ENCODE results near the gene ARID3B. TPM values are rescaled to one million over a fixed set of nuclear protein-coding genes. Genes with fewer than 3 reads are reported as not detected.

Gene ARID3B
- total RNA-seq, 1 donor from 2014 or later = 15.2 TPM

DNA sequence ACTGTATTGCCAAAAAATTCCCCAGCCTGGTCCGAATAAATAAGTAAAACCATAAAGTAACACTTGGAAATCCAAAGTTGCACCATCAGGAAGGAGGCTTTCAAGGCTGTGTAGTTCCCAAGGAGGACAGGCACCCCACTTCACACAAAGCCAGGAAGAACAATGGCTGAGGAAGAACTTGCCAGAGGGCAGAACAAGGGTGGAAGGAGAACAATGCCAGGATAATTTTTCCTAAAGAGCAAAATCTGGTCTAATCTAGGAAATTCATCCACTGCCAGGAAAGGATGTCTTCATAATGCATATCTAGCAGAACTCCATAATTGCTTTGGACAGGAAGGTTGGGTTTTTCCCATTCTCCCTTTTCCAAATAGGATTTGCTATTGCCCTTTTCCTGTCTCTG is 15.7 kb upstream of the ARID3B start:
- no peaks in the 10 kb centered on the region for H3K4me1 ChIP-seq
- intact Hi-C loops (cut with DNase I) = no loop called here
- no peaks in the 10 kb centered on the region for H3K27me3 ChIP-seq
- H3K27ac ChIP-seq = no peak overlapping the region
- DNase-seq (ENCODE audit: extremely low spot score in 2 of 2) = no peak
- no peak overlapping the region for H3K4me3 ChIP-seq
- TF ChIP-seq POLR2A (IDR thresholded peaks at IDR 0.05) = no peak
- TF ChIP-seq, protein P1, sequence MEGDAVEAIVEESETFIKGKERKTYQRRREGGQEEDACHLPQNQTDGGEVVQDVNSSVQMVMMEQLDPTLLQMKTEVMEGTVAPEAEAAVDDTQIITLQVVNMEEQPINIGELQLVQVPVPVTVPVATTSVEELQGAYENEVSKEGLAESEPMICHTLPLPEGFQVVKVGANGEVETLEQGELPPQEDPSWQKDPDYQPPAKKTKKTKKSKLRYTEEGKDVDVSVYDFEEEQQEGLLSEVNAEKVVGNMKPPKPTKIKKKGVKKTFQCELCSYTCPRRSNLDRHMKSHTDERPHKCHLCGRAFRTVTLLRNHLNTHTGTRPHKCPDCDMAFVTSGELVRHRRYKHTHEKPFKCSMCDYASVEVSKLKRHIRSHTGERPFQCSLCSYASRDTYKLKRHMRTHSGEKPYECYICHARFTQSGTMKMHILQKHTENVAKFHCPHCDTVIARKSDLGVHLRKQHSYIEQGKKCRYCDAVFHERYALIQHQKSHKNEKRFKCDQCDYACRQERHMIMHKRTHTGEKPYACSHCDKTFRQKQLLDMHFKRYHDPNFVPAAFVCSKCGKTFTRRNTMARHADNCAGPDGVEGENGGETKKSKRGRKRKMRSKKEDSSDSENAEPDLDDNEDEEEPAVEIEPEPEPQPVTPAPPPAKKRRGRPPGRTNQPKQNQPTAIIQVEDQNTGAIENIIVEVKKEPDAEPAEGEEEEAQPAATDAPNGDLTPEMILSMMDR (IDR thresholded peaks at IDR 0.05) = no peak
- TF ChIP-seq POLR2AphosphoS5 (IDR thresholded peaks at IDR 0.05; ENCODE audit: insufficient read depth in 1 of 2, low read depth in 1 of 2) = no peak
- no peaks in the 10 kb centered on the region for H3K36me3 ChIP-seq
- no peaks in the 10 kb centered on the region for H3K9me3 ChIP-seq

DNA sequence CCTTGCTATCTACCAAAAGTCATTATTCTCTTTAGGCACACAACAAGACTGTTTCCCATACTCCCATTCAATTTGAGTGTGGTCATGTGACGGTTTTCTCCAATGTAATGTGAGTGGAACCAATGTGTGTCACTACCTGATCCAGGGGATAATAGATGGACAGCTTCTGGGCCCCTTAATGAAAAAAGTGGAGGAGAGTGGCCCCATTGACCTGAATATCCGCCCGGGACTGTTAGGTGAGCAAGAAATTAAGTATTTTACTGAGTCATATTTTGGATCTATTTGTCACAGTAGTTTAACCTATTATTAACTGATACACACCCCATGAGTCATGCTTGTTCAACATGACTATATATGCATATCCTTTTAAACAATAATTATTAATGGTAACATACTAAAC is 15.1 kb upstream of the ARID3B start:
- Histone ChIP-seq H3K4me3 (no peak overlapping the region), H3K4me1 (no peaks in the 10 kb centered on the region), H3K27me3 (no peaks in the 10 kb centered on the region), H3K9me3 (no peaks in the 10 kb centered on the region), H3K27ac (no peak overlapping the region), H3K36me3 (no peaks in the 10 kb centered on the region)
- no peak for DNase-seq (ENCODE audit: extremely low spot score in 2 of 2)
- intact Hi-C loops (cut with DNase I) = no loop called here
- TF ChIP-seq POLR2A (IDR thresholded peaks at IDR 0.05) (no peak), POLR2AphosphoS5 (IDR thresholded peaks at IDR 0.05; ENCODE audit: insufficient read depth in 1 of 2, low read depth in 1 of 2) (peak in 1 of 2 donors; percentile 28)

DNA sequence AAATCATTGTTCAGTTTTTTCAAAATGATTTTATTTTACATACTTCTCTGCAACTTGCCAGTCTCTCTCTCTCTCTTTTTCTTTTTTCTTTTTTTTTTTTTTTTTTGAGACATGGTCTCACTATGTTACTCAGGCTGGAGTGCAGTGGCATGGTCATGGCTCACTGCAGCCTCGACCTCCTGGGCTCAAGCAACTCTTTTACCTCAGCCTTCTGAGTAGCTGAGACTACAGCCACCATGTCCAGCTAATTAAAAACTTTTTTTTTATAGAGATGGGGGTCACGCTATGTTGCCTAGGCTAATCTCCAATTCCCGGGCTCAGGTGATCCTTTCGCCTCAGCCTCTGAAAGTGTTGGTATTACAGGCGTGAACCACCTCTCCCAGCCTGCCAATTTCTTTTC is 12.1 kb upstream of the ARID3B start:
- intact Hi-C loops (cut with DNase I) = no loop called here
- TF ChIP-seq POLR2AphosphoS5 (IDR thresholded peaks at IDR 0.05; ENCODE audit: insufficient read depth in 1 of 2, low read depth in 1 of 2) = no peak

DNA sequence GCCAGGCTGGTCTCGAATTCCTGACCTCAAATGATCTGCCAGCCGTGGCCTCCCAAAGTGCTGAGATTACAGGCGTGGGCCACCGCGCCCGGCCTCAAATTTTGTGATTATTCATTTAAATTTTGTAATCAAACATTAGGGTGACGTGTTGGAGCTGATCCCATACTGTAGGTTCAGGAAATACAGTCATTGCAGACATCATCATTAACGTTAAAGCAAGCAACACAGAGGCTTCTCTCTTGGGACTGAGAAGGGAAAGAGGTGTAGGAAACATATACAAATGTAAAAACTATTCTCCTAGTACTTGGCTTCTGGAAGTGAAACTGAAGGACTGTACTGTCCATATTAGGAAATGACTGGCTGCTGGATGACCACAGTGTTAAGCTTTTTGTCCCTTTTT is 11.1 kb upstream of the ARID3B start:
- TF ChIP-seq, protein P1 (IDR thresholded peaks at IDR 0.05) = no peak
- TF ChIP-seq POLR2AphosphoS5 (IDR thresholded peaks at IDR 0.05; ENCODE audit: insufficient read depth in 1 of 2, low read depth in 1 of 2) (no peak), POLR2A (IDR thresholded peaks at IDR 0.05) (no peak)

More for the DNA sequence above, 12.1 kb upstream of the ARID3B start:
- Histone ChIP-seq H3K4me1 (no peaks in the 10 kb centered on the region), H3K9me3 (no peaks in the 10 kb centered on the region), H3K4me3 (no peak overlapping the region), H3K27me3 (no peaks in the 10 kb centered on the region), H3K36me3 (no peaks in the 10 kb centered on the region), H3K27ac (no peak overlapping the region)
- DNase-seq (ENCODE audit: extremely low spot score in 2 of 2) = no peak

DNA sequence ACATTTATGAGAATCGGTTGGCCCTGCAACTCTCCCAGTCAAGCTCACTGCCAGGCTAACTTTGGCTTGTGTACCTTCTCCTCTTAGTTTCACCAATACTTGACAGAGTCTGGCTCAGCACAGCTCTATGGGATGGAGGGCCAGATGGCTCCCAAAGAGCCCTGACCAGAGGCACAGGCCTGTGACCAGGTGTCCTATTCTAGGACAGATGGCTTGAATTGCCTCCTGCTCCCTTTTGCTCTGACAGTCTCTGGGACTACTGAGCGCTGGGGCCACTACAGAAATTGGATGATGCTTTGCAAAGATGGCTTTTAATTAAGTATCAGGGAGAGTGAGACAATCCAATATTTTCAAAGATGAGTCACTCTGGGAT is 10.3 kb upstream of the ARID3B start:
- Histone ChIP-seq H3K36me3 (no peaks in the 10 kb centered on the region), H3K4me1 (no peaks in the 10 kb centered on the region), H3K27ac (no peak overlapping the region), H3K9me3 (no peaks in the 10 kb centered on the region), H3K4me3 (no peak overlapping the region), H3K27me3 (no peaks in the 10 kb centered on the region)
- TF ChIP-seq, protein P1 (IDR thresholded peaks at IDR 0.05) = no peak
- TF ChIP-seq POLR2AphosphoS5 (IDR thresholded peaks at IDR 0.05; ENCODE audit: insufficient read depth in 1 of 2, low read depth in 1 of 2) (no peak), POLR2A (IDR thresholded peaks at IDR 0.05) (no peak)
- intact Hi-C loops (cut with DNase I) = no loop called here
- no peak for DNase-seq (ENCODE audit: extremely low spot score in 2 of 2)

More for the DNA sequence above, 11.1 kb upstream of the ARID3B start:
- DNase-seq (ENCODE audit: extremely low spot score in 2 of 2) = no peak
- Histone ChIP-seq H3K27ac (no peak overlapping the region), H3K9me3 (no peaks in the 10 kb centered on the region), H3K4me3 (no peak overlapping the region), H3K36me3 (no peaks in the 10 kb centered on the region), H3K27me3 (no peaks in the 10 kb centered on the region), H3K4me1 (no peaks in the 10 kb centered on the region)
- intact Hi-C loops (cut with DNase I) = no loop called here

DNA sequence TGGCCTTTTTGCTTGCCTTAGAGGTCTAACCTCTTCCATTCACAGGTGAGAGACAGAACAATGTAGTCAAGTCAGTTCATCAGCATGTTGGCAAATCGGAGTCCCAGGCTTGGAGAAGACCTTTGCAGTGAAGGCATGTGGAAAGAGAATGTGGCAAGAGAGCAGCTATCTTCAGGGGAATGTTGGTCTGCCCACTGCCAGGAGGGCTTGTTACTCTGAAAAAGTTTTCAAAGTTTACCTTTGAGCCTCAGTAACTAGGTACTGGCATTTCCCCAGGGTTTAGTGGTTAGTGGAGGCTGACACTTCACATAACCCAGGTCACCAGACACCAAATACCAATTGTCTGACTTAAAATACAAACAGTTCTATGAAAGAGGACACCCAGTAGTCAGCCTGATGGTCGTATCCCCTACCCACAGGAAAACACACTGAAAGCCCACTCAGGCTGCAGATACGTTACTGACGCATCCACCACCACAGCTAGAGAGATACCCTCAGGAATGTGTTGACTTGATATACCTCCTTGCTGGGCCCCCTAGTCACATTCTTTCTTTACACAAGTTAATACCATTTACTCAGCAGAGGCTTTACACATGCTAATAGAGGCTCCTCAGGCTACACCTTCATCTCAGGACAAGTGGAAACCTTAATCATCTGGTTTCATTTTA is 9.7 kb upstream of the ARID3B start:
- no peak overlapping the region for H3K27ac ChIP-seq
- H3K36me3 ChIP-seq = no peaks in the 10 kb centered on the region
- no peaks in the 10 kb centered on the region for H3K27me3 ChIP-seq
- intact Hi-C loops (cut with DNase I) = no loop called here
- no peak overlapping the region for H3K4me3 ChIP-seq
- no peak for DNase-seq (ENCODE audit: extremely low spot score in 2 of 2)
- H3K4me1 ChIP-seq = no peaks in the 10 kb centered on the region
- TF ChIP-seq, protein P1 (IDR thresholded peaks at IDR 0.05) = no peak
- no peak for TF ChIP-seq POLR2AphosphoS5 (IDR thresholded peaks at IDR 0.05; ENCODE audit: insufficient read depth in 1 of 2, low read depth in 1 of 2)
- no peaks in the 10 kb centered on the region for H3K9me3 ChIP-seq

Measured in vagina (tissue), 2 donors.